Stimulated activated naive B cell treated with anti-CD40 and anti-IgM and Interleukin-4, amounts not matched to agents 10 μg/mL and 1 μg/mL and 100 μg/mL, for 72 hours (primary cell): Measurements from ENCODE around the gene SLC16A11.

Experiments
- ATAC-seq, 2 donors: fragments of 150-1000 bp; cut with Tn5 transposase; replicated peaks; 2 replicates each; pipeline ENCODE4 v1.10.0; 2021; ENCODE audit warnings: moderate library complexity in 1 of 2
- DNase-seq: peaks from one replicate; pipeline ENCODE4 v3.0.0; 2021
- H3K27ac Mint-ChIP-seq: one replicate; pipeline ENCODE4 v1.8.0; 2022; ENCODE audit warnings: mild to moderate bottlenecking, mixed read lengths
- H3K27me3 Mint-ChIP-seq, 2 donors: one replicate each; pipeline ENCODE4 v1.8.0; 2022; ENCODE audit warnings: mixed read lengths in 2 of 2
- H3K36me3 Mint-ChIP-seq, 2 donors: one replicate each; pipeline ENCODE4 v1.8.0; 2022; ENCODE audit warnings: mixed read lengths in 2 of 2, mild to moderate bottlenecking in 1 of 2
- H3K4me1 Mint-ChIP-seq, 2 donors: one replicate each; pipeline ENCODE4 v1.8.0; 2022; ENCODE audit warnings: mixed read lengths in 2 of 2, mild to moderate bottlenecking in 1 of 2
- H3K4me3 Mint-ChIP-seq, 2 donors: one replicate each; pipeline ENCODE4 v1.8.0; 2022; ENCODE audit warnings: mild to moderate bottlenecking in 2 of 2, mixed read lengths in 2 of 2, moderate library complexity in 1 of 2
- H3K9me3 Mint-ChIP-seq, 2 donors: one replicate each; pipeline ENCODE4 v1.8.0; 2022; ENCODE audit warnings: mixed read lengths in 2 of 2, mild to moderate bottlenecking in 1 of 2

Gene SLC16A11

DNA sequence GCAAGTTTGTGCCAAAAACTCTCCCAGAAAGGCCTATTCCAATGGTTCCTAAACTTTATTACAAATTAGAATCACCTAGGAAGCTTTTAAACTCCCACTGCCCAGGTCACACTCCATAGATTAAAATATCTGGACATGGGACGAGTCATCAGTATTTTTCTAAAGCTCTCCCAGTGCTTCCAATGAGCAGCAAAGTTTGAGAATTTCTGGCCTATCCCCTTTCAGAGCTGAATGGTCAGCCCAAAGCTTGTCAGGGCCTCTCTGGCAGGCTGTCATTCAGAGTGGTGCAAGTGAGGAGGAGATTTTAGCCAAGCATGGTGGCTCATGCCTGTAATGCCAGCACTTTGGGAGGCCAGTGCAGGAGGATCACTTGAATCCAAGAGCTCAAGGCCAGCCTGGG lies 18.6 kb downstream of the SLC16A11 start:
- H3K4me3 Mint-ChIP-seq = no peak overlapping the region
- DNase-seq (no peak), ATAC-seq (no peak)
- H3K27ac Mint-ChIP-seq = no peak overlapping the region
- peaks cover 0 to 5% of the 10 kb centered on the region in 2 donors for H3K27me3 Mint-ChIP-seq
- H3K4me1 Mint-ChIP-seq = peaks cover 38 to 45% of the 10 kb centered on the region in 2 donors
- peaks cover 0 to 4% of the 10 kb centered on the region in 2 donors for H3K36me3 Mint-ChIP-seq
- peaks cover 7% of the 10 kb centered on the region in 2 donors for H3K9me3 Mint-ChIP-seq

DNA sequence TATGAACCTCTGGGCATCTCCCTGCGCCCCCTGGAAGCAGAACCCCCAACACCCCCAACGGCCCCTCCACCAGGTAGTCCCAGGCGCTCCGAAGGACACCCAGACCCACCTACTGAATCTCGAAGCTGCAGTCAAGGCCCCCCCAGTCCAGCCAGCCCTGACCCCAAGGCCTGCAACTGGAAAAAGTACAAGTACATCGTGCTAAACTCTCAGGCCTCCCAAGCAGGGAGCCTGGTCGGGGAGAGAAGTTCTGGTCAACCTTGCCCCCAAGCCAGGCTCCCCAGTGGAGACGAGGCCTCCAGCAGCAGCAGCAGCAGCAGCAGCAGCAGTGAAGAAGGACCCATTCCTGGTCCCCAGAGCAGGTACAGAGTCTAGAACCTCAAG lies 19.5 kb downstream of the SLC16A11 start:
- H3K27me3 Mint-ChIP-seq = peaks cover 0 to 5% of the 10 kb centered on the region in 2 donors
- peaks cover 0 to 4% of the 10 kb centered on the region in 2 donors for H3K9me3 Mint-ChIP-seq
- no peak for DNase-seq
- ATAC-seq = no peak
- no peaks in the 10 kb centered on the region for H3K36me3 Mint-ChIP-seq
- H3K27ac Mint-ChIP-seq = peak overlapping the region; percentile 31
- H3K4me1 Mint-ChIP-seq = peaks cover 34 to 37% of the 10 kb centered on the region in 2 donors
- no peak overlapping the region for H3K4me3 Mint-ChIP-seq

DNA sequence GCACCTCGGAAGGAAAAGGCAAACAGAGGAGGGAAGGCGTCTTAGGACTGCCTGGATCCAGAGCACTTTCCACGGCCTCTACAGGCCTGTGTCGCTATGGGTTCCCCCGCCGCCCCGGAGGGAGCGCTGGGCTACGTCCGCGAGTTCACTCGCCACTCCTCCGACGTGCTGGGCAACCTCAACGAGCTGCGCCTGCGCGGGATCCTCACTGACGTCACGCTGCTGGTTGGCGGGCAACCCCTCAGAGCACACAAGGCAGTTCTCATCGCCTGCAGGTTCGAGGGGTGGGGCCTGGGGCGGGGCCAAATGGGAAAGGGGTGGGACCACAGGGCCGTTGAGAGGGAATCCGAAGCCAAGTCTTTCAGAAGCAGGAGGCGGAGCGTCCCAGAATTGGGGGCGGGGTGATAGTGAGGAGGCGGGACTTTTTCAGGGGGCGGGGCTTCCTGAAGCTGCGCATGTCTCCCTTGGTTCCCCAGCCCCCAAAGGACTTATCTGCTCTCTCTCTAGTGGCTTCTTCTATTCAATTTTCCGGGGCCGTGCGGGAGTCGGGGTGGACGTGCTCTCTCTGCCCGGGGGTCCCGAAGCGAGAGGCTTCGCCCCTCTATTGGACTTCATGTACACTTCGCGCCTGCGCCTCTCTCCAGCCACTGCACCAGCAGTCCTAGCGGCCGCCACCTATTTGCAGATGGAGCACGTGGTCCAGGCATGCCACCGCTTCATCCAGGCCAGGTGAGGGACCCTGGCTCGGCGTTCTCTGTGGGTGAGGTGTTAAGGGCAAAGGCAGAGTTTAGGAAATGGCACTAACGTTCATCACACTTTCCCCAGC lies 20.1 kb downstream of the SLC16A11 start:
- H3K27me3 Mint-ChIP-seq = peaks cover 0 to 5% of the 10 kb centered on the region in 2 donors
- H3K9me3 Mint-ChIP-seq = peaks cover 0 to 4% of the 10 kb centered on the region in 2 donors
- H3K4me3 Mint-ChIP-seq = peak overlapping the region; percentile 84 to 86
- peaks cover 31% of the 10 kb centered on the region in 2 donors for H3K4me1 Mint-ChIP-seq
- H3K27ac Mint-ChIP-seq = peak overlapping the region; percentile 81
- ATAC-seq (peak; percentile 61 to 70), DNase-seq (peak; percentile 87)
- no peaks in the 10 kb centered on the region for H3K36me3 Mint-ChIP-seq

DNA sequence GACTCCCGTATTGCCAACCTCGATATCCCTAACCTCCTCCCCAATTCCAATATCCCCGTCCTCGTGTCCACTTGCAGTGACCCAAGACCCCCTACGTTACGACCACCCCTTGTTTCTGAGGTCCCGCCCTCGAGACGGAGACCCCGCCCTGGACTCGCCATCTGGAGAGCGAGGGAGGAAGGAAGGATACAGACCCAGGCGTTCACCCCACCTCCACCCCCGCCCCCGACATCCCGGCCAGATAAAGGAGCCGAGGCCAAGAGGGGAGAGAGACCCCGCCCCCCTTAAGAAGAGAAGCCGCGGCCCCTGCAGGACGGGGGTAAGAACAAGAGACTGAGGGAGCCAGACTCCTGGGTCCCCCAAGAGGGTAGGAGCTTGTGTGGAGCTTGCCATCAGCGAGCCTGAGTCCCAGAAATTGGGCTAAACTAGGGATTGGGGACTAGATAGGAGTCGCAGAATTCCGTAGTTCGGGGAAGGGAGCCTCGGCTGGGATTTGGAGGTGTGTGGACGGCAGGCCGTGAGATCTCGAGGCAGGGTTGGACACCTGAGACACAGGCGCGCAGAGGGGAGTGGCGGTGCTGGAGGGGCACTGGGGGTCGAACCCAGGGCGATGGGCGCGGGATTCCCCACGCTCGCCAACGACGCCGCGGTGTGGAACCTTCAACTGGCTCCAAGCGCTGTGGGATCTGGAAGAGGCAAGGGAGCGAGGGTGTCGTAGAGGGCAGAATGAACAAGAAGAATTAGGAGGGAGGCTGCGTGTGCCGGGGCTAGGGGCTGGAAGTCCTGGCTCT lies 20.9 kb downstream of the SLC16A11 start, which contains the start of gene BCL6B:
Gene BCL6B, plus strand, starts transcription at position 270 of the 791 bp plus-strand sequence. CDS start 622 bp downstream, outside the sequence.
- Mint-ChIP-seq H3K9me3 (peaks cover 0 to 4% of the 10 kb centered on the region in 2 donors), H3K4me1 (peaks cover 36 to 37% of the 10 kb centered on the region in 2 donors), H3K36me3 (peaks cover 0 to 2% of the 10 kb centered on the region in 2 donors), H3K27ac (peak within 1 kb of the TSS; percentile 92), H3K4me3 (peak within 1 kb of the TSS; percentile 84 to 86), H3K27me3 (peaks cover 0 to 5% of the 10 kb centered on the region in 2 donors)
- no peak for ATAC-seq
- no peak for DNase-seq

DNA sequence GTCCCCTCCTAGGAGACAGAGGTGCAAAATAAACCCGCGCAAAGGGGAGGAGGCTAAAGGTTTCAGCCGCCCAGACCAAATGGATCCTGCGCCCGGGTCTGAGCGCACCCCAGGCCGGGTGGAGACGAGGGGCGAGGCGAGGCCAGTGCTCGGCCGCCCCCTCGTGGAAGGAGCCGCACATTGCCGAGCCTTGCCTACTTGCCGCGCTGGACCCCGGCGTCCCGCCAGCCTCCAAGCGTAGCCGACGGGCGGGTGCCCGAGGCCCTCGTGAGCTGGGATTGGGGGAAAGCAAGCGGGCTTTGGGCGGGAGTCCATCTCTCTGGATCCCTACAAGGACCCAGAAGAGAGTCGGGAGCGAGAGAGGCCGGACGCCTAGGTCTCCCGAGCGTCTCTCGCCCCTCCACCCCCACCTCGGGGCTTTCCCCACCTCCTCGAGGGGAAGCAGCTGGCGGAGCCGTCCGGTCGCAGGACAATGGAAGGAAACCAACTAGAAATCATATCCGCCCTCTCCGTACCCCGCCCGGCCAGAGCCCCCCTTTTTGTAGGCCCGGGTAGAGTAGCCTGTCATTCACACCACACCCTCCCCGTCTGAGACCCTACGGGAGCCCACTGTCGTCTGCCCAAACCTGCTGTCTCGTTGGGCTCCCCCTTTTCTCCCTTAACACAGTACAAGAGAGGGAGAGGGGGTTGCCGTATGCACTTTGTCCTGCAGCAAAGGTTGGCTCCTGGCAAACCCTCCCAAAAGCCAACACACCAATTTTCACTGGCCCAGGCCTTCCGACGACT lies 21.7 kb downstream of the SLC16A11 start:
- peak; percentile 84 to 86 for ATAC-seq
- Mint-ChIP-seq H3K4me3 (peak overlapping the region; percentile 84 to 86), H3K36me3 (peaks cover 5 to 10% of the 10 kb centered on the region in 2 donors), H3K27me3 (peaks cover 0 to 5% of the 10 kb centered on the region in 2 donors), H3K27ac (peak overlapping the region; percentile 92), H3K4me1 (peaks cover 44 to 45% of the 10 kb centered on the region in 2 donors), H3K9me3 (peaks cover 0 to 4% of the 10 kb centered on the region in 2 donors)
- DNase-seq = peak; percentile 82

DNA sequence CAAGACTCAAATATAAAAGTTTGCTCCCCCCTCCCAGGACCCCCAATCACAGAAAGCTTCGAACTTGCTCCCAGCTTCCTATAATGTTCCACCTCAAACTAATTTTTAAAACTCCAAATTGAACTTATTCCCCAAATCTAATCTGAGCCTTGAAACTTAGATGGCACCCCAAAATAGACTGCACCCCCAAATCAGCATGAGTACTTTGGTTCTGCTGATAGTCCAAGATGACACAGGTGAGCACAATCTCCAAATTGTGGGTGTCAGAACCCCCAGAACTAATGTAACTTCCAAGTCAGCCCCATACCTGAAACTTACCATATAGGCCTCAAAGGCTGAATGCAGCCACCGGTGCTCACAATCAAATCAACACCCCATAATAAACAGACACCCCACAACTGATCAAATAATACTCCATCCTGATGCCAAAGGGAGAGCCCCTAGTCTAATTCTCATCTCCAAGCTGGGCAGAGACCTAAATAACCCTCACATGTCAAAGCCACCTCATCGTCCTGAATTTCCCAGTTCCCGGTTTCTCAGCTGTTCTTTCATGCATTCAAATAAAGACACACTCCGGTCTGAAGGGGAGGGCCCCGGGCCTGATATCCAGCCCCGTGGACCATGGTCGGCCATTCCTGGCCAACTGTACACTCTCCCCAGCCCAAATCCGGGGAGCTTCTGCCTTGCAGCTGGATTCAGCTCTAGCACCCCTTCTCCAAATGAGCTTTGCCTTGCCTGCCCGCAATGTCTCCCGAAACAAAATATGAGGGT lies 22.8 kb downstream of the SLC16A11 start:
- ATAC-seq = no peak
- Mint-ChIP-seq H3K4me3 (no peak overlapping the region), H3K4me1 (peaks cover 53 to 56% of the 10 kb centered on the region in 2 donors), H3K27ac (peak overlapping the region; percentile 92), H3K27me3 (peaks cover 0 to 5% of the 10 kb centered on the region in 2 donors), H3K36me3 (peaks cover 13 to 20% of the 10 kb centered on the region in 2 donors), H3K9me3 (peaks cover 0 to 4% of the 10 kb centered on the region in 2 donors)
- DNase-seq = no peak

DNA sequence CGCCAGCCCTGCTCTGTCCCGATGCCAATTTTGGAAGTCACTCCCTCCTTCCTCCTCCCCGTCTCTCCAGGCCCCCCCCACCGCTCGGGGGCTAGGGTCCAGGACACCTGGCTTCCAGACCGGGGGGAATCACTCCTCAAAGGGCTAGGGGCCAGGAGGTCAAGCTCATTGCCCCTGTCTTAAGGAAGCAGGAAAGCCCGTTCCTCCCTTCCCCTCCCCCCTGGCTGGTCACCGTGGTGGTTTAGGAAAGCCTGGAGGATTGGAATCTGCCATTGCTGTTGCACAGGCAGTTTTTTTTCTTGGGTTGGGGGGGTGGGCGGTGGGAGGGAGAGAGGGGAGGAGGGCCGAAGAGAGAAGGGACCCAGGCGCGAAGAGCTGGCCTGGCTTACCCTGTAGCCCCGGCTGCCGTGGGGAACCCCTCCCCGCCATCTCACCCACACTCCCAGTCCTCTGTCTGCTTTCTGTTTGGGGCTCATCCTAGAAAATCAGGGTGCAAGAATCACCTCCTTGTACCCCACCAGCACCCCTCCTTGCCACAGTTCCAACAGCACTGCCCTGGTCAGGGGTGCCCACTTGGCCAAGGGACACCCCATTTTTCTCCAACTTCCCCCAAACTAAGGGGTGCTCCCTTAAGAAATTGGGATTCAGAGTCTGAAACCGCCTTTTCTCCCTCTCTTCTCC lies 23.9 kb downstream of the SLC16A11 start:
- ATAC-seq = no peak
- Mint-ChIP-seq H3K4me1 (peaks cover 58 to 65% of the 10 kb centered on the region in 2 donors), H3K27ac (peak overlapping the region; percentile 47), H3K27me3 (peaks cover 0 to 5% of the 10 kb centered on the region in 2 donors), H3K4me3 (no peak overlapping the region), H3K36me3 (peaks cover 18 to 24% of the 10 kb centered on the region in 2 donors), H3K9me3 (peaks cover 0 to 4% of the 10 kb centered on the region in 2 donors)
- DNase-seq = no peak

DNA sequence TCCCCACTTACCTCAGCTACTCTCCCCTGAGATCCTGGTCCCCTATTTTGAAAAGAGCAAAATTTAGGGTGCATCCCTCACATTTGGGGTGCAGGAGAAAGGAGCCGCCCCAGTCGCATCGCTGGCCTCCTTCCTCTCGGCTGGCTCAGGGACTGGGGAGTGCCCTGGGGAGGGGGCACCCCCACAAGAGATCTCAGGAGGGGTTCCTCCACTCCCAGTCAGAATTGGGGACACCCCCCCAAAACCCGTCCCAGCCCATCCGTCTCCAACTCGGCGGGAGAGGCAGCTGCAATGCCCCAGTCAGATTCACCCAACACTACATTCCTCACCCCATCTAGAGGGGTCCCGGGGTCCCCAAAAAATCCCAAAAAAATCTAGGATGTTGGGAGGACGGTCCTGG lies 24.5 kb downstream of the SLC16A11 start:
- H3K27ac Mint-ChIP-seq = no peak overlapping the region
- peaks cover 0 to 5% of the 10 kb centered on the region in 2 donors for H3K27me3 Mint-ChIP-seq
- no peak overlapping the region for H3K4me3 Mint-ChIP-seq
- peaks cover 58 to 66% of the 10 kb centered on the region in 2 donors for H3K4me1 Mint-ChIP-seq
- peaks cover 19 to 26% of the 10 kb centered on the region in 2 donors for H3K36me3 Mint-ChIP-seq
- DNase-seq (no peak), ATAC-seq (no peak)
- H3K9me3 Mint-ChIP-seq = peaks cover 0 to 4% of the 10 kb centered on the region in 2 donors

DNA sequence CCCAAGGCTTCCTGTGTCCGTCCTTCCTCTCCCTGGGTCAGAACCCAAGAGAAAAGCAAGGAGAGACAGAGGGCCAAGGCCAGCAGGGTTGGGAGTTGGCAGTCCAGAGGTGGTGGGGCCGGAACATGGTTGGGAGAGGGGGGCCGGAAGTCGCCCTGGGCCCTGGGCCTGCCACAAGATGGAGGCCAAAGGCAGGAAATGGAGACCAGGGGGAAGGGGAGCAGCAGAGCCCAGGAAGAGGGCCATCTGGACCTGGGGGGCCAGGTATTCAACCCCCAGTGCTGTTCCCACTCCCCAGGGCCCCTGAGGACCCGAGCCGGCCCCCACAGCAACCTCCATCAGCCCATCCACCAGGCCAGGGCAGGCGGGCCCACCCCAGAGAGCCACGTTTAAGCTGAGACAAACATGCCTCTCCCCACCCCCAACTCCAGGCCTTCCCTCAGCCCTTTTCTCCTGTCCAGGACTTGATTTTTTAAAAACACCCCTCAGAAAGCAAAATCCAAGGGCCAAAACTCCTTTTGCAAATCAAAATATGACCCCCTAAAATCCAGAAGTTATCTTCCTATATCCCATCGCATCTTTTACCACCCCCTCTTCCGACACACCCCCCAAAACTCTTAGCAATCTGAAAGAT lies 25.4 kb downstream of the SLC16A11 start:
- ATAC-seq (no peak), DNase-seq (no peak)
- H3K4me1 Mint-ChIP-seq = peaks cover 57 to 73% of the 10 kb centered on the region in 2 donors
- no peak overlapping the region for H3K4me3 Mint-ChIP-seq
- peak overlapping the region; percentile 83 for H3K27ac Mint-ChIP-seq
- H3K9me3 Mint-ChIP-seq = peaks cover 0 to 4% of the 10 kb centered on the region in 2 donors
- peaks cover 0 to 5% of the 10 kb centered on the region in 2 donors for H3K27me3 Mint-ChIP-seq
- peaks cover 28 to 35% of the 10 kb centered on the region in 2 donors for H3K36me3 Mint-ChIP-seq

DNA sequence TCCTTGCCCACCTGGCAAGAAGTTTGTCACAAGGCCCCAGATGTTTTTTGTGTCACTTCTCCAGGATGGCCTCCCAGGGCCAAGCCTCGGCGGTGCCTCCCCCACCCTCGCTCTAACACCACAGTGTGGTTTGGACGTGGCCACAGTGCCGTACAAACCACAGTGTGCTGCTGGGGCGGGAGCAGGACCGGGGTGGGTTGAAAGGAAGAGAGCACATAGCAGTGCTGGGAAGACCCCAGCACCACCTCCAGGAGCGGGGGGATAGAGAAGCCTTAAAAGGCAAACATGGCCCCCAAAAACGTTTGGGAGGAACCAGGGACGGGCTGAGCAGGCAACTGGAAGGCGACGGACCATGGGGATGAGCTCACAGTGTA lies 26.1 kb downstream of the SLC16A11 start:
- H3K4me1 Mint-ChIP-seq = peaks cover 51 to 73% of the 10 kb centered on the region in 2 donors
- H3K9me3 Mint-ChIP-seq = no peaks in the 10 kb centered on the region
- H3K27me3 Mint-ChIP-seq = no peaks in the 10 kb centered on the region
- no peak for DNase-seq
- no peak for ATAC-seq
- peaks cover 33 to 41% of the 10 kb centered on the region in 2 donors for H3K36me3 Mint-ChIP-seq
- H3K4me3 Mint-ChIP-seq = peak overlapping the region in 1 of 2 donors; percentile 57
- H3K27ac Mint-ChIP-seq = peak overlapping the region; percentile 83

DNA sequence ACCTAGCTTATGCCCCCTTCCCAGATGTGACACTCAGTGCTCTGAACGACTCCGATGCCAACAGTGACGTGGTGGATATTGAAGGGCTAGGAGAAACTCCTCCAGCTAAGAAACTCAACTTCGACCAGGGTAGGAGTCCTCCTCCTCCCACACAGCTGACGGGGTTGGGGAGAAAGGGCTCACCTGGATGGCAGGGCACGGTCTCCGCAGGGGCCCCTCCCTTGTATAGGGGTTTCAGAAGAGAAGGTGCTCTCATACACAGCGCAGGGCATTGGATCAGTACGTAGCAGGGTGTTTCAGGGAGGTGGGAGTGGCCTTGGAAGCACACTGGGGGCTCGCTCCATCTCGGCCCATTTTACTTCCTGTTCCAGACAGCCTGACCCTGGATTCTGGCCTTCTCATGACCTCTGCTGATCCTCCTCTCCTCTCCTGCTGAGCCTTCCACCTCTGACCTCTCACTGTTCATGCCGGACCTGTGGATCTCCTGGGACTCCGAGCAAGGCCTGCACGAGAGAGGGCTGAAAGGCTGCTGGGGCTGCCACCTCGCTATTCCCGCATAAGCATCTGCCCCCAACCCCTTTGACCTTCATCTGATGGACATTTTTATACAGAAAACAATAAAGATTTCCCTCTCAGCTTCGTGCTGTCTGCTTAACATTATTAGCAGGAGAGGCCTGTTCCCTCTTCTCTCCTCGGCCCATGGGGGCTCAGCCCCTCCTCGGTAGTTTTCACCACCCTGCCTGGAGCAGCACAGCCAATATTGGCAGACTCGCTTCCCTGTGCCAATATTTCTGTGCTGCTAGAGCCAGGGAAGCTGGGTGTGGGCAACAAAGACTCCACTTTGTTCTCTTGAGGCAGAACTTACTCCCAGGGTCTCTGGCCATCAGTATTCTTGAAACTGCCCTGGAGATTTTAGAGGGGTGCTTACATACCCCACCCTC lies 26.7 kb downstream of the SLC16A11 start:
- DNase-seq (no peak), ATAC-seq (no peak)
- Mint-ChIP-seq H3K4me3 (peak overlapping the region in 1 of 2 donors; percentile 57), H3K36me3 (peaks cover 36 to 45% of the 10 kb centered on the region in 2 donors), H3K4me1 (peaks cover 46 to 68% of the 10 kb centered on the region in 2 donors), H3K27me3 (no peaks in the 10 kb centered on the region), H3K9me3 (no peaks in the 10 kb centered on the region), H3K27ac (peak overlapping the region; percentile 83)
